IgD-negative memory B cell (primary cell): ENCODE results near the gene RMDN3. TPM values are rescaled to one million over a fixed set of nuclear protein-coding genes. Genes with fewer than 3 reads are reported as not detected.

Experiments used
- H3K27ac Mint-ChIP-seq, 3 donors: one replicate each; pipeline ENCODE4 v1.8.0; 2020 to 2022; ENCODE audit warnings: mild to moderate bottlenecking in 3 of 3, mixed read lengths in 3 of 3, moderate library complexity in 1 of 3
- H3K27me3 Mint-ChIP-seq: one replicate; pipeline ENCODE4 v1.8.0; 2021; ENCODE audit warnings: mixed read lengths
- H3K36me3 Mint-ChIP-seq: one replicate; pipeline ENCODE4 v1.8.0; 2020; ENCODE audit warnings: mild to moderate bottlenecking, mixed read lengths
- H3K4me1 Mint-ChIP-seq, 3 donors: one replicate each; pipeline ENCODE4 v1.8.0; 2020 to 2022; ENCODE audit warnings: mixed read lengths in 3 of 3, mild to moderate bottlenecking in 1 of 3
- H3K4me3 Mint-ChIP-seq, 4 donors: one replicate each; pipeline ENCODE4 v1.8.0; 2020 to 2022; ENCODE audit warnings: mild to moderate bottlenecking in 4 of 4, mixed read lengths in 4 of 4, moderate library complexity in 3 of 4
- H3K9me3 Mint-ChIP-seq, 3 donors: one replicate each; pipeline ENCODE4 v1.8.0; 2020 to 2021; ENCODE audit warnings: mixed read lengths in 3 of 3, mild to moderate bottlenecking in 1 of 3
- polyA plus RNA-seq: library from polyadenylated mRNA; unstranded; fragments of 300-500 nt; fragmentation: Illumina TruSeq; gene quantifications from one replicate; pipeline ENCODE4 v1.2.3, GENCODE V29; 2021

Gene RMDN3
- polyA plus RNA-seq, 1 donor from 2014 or later, result 18.3 TPM

DNA sequence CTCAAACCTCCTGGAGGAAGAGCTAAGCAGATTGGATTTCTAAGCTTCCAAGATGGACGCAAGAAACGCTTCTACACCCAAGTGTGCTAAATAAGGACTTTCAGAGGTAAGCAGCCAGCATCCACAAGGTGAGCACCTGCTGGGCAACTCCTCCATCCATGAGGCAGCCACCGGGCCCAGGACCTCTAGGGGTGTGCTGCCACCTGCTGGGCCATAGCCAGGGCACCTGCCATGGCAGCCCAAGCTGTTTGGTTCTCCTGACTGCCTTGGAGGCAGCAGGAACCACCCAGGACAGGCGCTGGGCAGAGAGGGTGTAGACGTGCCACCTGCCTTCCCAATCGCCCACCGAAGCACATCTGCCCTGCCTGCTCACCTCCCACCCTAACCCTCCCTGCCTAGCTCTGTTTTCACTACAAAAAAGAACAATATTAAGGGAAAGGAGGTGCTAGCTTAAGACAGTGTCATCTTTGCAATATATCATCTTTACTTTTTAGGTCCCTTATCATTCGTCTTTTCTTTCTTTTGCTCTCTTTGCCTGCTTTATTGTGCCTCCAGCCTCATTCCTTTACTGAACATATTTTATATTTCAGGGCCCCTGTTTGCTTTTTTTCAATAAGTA lies 27.7 kb upstream of the RMDN3 start:
- Mint-ChIP-seq H3K36me3 (no peaks in the 10 kb centered on the region), H3K27ac (peak overlapping the region in 1 of 3 donors; percentile 25), H3K4me3 (no peak overlapping the region), H3K9me3 (no peaks in the 10 kb centered on the region), H3K4me1 (peaks cover 4 to 7% (median 6%) of the 10 kb centered on the region in 3 donors), H3K27me3 (no peaks in the 10 kb centered on the region)

DNA sequence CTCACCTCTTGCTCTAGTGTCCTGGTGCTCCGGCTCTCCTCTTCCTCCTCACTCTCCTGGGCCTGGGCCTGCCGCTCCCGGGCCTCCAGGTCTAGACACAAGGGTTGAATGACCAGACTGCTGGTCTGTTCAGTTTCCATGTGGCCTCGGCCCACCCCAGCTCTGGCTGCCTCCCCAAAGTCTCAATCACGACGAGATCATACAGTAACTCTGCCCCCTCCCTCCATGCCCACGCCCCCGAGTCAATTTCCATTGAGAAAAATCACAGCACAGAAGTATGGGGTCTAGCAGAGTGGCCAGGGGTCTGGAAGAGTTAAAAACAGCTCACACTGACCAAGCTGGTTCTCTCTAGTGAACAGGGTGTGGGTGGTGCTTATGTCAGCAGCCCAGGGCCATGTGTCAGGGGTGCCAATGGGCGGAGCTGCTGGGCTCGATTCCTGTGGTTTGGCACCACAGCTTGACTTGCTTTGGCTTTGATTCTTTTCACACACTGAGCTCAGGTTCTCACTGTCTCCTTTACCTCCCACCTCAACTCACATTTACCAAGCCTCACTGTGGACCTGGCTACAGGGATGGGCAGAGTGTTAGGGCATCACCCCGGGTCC lies 21.6 kb upstream of the RMDN3 start:
- H3K27ac Mint-ChIP-seq, result no peak overlapping the region

DNA sequence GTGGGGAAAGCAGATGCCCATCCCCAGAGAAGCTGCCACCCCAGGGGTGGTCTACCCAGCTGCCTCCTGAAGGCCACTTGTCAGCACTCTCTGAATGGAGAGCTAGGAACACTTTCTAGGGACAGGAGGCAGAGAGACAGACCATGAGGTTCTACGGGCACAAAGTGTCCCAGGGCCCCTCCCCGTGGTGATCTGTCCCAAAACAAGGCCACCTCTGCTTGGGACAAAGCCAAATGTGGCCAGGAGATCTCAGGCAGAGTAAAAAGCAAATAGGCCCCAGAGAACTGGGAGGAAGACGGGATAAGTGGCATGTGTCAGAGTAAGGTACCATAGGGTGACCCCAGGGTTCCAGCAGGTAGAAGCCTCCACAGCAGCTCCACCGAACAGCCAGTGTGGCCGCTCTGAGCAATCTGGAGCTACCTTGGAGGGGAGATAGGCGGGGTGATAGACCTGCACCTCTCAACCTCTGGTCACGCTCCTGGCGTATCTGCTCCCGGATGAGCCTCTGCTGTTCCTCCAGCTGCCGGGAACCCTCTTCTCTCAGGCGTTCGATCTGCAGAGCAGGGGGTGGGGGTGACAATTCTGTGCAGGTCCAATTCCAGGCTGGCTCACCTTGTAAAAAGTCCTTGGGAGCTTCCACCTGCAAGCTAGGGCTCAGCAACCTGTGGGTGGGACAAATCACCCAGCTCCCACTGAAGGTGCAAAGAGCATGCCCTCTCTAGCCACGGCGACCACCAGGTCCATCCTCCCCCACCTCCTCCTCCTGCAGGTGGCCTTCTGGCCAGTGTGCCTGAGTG lies 20.9 kb upstream of the RMDN3 start:
- no peaks in the 10 kb centered on the region for H3K36me3 Mint-ChIP-seq
- no peaks in the 10 kb centered on the region for H3K9me3 Mint-ChIP-seq
- no peaks in the 10 kb centered on the region for H3K27me3 Mint-ChIP-seq
- no peak overlapping the region for H3K4me3 Mint-ChIP-seq
- no peaks in the 10 kb centered on the region for H3K4me1 Mint-ChIP-seq
- H3K27ac Mint-ChIP-seq, result no peak overlapping the region

More for the DNA sequence above, 21.6 kb upstream of the RMDN3 start:
- H3K9me3 Mint-ChIP-seq, result no peaks in the 10 kb centered on the region
- H3K4me1 Mint-ChIP-seq, result no peaks in the 10 kb centered on the region
- H3K36me3 Mint-ChIP-seq, result no peaks in the 10 kb centered on the region
- no peak overlapping the region for H3K4me3 Mint-ChIP-seq
- H3K27me3 Mint-ChIP-seq, result no peaks in the 10 kb centered on the region

DNA sequence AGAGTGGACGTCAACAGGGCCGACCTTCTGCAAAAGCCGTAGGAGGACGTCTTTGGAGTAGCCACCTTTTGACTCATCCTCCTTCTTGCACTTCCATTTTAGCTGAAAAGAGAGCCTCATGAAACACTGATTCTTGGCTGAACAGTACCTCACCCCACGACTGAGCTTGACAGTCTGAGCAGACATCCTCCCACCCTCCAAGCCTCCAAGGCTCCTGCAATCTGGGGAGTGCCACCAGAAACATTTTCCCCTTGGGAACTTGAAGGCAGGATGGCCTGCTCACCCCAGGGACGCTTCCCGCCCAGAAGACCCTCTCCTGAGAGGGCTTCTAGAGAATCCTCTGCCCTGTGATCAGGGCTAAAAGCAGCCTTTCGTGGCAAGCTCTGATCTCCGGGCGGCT lies 20.0 kb upstream of the RMDN3 start:
- Mint-ChIP-seq H3K4me1 (peaks cover 1 to 3% (median 2%) of the 10 kb centered on the region in 3 donors), H3K27me3 (no peaks in the 10 kb centered on the region), H3K36me3 (no peaks in the 10 kb centered on the region), H3K9me3 (no peaks in the 10 kb centered on the region), H3K4me3 (peak overlapping the region in 1 of 4 donors; percentile 28), H3K27ac (no peak overlapping the region)

DNA sequence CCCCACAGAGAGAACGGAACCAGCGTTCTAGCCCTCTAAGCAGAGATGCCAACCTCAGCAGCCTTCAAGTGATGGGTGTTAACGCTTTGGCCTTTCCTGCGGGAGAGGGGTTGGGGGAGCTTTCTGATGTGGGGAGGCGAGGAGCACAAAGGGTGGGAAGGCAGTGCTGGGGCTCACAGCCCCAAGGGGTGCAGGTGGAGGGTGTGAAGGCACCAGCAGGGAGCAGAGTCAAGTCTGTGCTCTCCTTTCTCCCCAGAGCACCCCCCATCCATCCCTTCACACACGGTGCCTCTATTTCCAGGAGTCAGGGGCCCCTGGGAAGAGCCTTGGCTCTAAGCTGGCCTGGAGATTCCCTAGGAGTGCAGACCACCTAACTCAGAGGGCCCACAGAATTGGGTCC lies 18.8 kb upstream of the RMDN3 start:
- H3K36me3 Mint-ChIP-seq, result no peaks in the 10 kb centered on the region
- no peaks in the 10 kb centered on the region for H3K9me3 Mint-ChIP-seq
- no peak overlapping the region for H3K4me3 Mint-ChIP-seq
- no peaks in the 10 kb centered on the region for H3K27me3 Mint-ChIP-seq
- H3K27ac Mint-ChIP-seq, result no peak overlapping the region
- H3K4me1 Mint-ChIP-seq, result peaks cover 9 to 14% (median 13%) of the 10 kb centered on the region in 3 donors

DNA sequence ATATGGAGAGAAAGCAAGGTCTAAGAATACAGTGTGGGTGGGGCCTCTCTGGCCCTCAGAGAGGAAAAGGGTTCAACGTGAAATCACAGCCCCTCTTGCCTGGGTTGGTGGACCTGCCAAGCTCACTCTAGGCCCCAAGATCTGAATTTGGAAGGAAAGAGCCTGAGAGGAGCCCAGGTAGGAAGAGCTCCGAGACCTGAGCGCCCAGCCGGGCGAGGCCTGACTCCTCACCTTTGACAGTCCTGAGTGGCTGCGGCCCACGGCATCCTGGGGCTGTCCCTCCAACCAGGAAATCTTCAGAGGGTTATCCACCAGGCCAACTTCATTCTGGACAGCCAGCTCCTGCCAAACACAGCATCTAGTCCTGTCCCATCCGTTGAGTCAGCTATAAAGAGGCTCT lies 18.4 kb upstream of the RMDN3 start:
- H3K27ac Mint-ChIP-seq, result no peak overlapping the region
- H3K27me3 Mint-ChIP-seq, result no peaks in the 10 kb centered on the region
- no peak overlapping the region for H3K4me3 Mint-ChIP-seq
- H3K4me1 Mint-ChIP-seq, result peaks cover 12 to 18% (median 16%) of the 10 kb centered on the region in 3 donors
- H3K36me3 Mint-ChIP-seq, result no peaks in the 10 kb centered on the region
- no peaks in the 10 kb centered on the region for H3K9me3 Mint-ChIP-seq

DNA sequence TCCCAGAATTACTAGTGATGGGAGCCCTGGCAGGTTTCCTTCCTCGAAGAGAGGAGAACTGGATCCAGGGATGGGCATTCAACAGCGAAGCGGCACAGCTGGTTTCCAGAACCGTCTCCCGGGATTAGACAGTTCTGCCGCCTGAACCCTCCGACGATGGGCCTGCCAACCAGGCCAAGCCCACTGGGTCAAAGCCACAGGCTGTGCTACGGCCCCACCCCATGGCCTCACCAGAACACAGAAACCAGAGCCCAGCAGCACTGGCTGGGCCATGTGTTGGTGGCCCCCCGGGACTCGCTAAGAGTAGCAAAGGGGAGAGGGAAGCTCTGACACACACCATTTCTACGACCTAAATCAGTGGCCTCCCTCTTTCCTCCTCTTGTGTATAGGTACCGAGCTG lies 17.0 kb upstream of the RMDN3 start:
- Mint-ChIP-seq H3K27ac (no peak overlapping the region), H3K4me3 (peak overlapping the region in 1 of 4 donors; percentile 2), H3K36me3 (no peaks in the 10 kb centered on the region), H3K27me3 (no peaks in the 10 kb centered on the region), H3K9me3 (no peaks in the 10 kb centered on the region), H3K4me1 (peaks cover 12 to 20% (median 19%) of the 10 kb centered on the region in 3 donors)

DNA sequence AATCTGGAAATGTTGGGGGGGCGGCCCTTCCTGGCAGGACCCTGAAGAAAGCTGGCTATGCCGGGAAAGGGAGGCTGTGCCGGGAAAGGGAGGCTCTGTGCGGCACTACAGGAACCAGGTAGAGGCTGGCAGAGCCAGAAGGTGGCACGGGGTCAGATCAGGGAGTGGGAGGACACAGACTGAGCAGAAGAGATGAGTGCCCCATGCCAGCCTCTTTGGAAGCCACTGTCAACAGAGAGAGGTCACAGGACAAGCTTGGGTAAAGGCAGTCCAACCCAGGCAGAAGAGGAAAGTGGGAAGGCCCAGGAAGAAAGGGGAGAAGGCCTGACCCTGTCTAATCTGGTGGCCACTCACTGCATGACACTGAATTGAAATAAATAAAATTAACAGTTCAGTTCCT lies 16.2 kb upstream of the RMDN3 start:
- H3K4me1 Mint-ChIP-seq, result peaks cover 12 to 20% (median 19%) of the 10 kb centered on the region in 3 donors

DNA sequence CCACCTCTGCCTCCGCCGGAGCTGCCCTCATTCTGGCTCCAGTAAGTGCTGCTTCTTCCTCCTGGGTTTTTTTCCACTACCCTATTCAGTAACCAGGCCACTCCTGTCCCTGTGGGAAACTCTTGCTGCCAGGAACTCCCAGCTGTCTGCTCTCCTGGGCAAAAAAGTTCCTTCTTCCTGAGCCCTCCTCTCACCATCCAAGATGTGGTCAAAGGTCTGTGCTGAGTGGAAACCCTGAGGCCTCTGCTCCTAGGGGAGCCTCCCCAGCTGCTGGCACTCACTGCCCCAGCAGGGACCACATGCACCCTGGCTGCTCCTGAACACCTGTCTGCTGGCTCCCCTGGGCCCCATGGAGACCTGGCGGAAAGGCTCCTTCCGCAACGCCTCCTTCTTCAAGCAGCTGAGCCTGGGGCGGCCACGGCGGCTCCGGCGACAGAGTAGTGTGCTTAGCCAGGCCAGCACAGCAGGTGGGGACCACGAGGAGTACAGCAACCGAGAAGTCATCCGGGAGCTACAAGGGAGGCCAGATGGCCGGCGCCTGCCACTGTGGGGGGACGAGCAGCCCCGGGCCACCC lies 15.2 kb upstream of the RMDN3 start:
- H3K36me3 Mint-ChIP-seq, result no peaks in the 10 kb centered on the region
- H3K27me3 Mint-ChIP-seq, result no peaks in the 10 kb centered on the region
- H3K4me3 Mint-ChIP-seq, result peak overlapping the region in 3 of 4 donors; percentile 70 to 88 (median 83)
- peaks cover 16 to 25% (median 21%) of the 10 kb centered on the region in 3 donors for H3K4me1 Mint-ChIP-seq
- H3K27ac Mint-ChIP-seq, result peak overlapping the region; percentile 87 to 91 (median 90)
- no peaks in the 10 kb centered on the region for H3K9me3 Mint-ChIP-seq

More for the DNA sequence above, 16.2 kb upstream of the RMDN3 start:
- Mint-ChIP-seq H3K36me3 (no peaks in the 10 kb centered on the region), H3K27ac (peak overlapping the region in 1 of 3 donors; percentile 76), H3K9me3 (no peaks in the 10 kb centered on the region), H3K27me3 (no peaks in the 10 kb centered on the region), H3K4me3 (no peak overlapping the region)

DNA sequence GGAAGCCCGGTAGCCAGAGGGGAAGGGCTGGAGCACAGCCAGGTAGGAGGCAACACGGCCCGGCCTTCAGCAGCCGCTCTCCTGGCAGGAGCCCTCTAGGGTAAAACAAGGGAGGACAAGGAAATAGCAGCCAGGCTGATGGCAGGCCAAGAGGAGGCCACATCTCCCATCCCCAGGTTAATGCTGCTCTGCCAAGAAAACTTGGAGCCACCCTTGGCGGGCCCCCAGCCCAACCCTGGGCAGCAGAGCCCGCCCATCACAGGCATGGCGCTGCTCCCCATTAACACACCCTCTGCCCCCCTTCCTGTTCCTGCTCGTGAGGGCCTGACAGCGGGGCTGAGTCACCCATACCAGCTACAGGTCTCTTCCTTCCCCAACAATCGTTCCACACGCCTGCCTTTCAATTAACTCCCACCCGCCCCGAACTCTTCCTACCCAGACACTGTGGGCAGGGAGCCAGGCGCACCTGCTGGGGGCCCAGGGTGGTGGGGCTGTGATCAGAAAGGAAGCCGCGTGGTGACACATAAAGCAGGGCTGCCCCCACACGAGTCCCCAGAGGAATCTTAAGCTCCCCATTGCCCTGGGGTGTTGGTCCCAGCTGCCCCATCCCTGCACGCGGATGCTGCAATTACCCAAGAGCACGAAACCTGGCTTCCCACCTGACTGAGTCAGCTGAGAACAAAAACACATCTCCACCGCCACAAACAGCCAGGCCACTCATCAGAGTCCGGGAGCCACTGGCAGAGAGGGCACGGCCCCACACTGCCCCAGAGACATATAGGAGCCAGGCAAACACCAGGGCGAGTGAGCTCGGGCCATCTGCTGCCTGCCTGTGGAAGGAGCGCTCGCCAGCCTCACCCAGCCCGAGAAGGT lies 14.5 kb upstream of the RMDN3 start, which contains the start of gene C15orf62:
C15orf62 (plus strand) TSS at position 707 of the 873 bp plus-strand sequence. CDS start 516 bp downstream, outside the sequence.
- peak within 1 kb of the TSS; percentile 55 to 88 (median 76) for H3K4me3 Mint-ChIP-seq
- H3K27me3 Mint-ChIP-seq, result no peaks in the 10 kb centered on the region
- peak within 1 kb of the TSS; percentile 87 to 91 (median 90) for H3K27ac Mint-ChIP-seq
- peaks cover 21 to 30% (median 25%) of the 10 kb centered on the region in 3 donors for H3K4me1 Mint-ChIP-seq
- no peaks in the 10 kb centered on the region for H3K9me3 Mint-ChIP-seq
- no peaks in the 10 kb centered on the region for H3K36me3 Mint-ChIP-seq

DNA sequence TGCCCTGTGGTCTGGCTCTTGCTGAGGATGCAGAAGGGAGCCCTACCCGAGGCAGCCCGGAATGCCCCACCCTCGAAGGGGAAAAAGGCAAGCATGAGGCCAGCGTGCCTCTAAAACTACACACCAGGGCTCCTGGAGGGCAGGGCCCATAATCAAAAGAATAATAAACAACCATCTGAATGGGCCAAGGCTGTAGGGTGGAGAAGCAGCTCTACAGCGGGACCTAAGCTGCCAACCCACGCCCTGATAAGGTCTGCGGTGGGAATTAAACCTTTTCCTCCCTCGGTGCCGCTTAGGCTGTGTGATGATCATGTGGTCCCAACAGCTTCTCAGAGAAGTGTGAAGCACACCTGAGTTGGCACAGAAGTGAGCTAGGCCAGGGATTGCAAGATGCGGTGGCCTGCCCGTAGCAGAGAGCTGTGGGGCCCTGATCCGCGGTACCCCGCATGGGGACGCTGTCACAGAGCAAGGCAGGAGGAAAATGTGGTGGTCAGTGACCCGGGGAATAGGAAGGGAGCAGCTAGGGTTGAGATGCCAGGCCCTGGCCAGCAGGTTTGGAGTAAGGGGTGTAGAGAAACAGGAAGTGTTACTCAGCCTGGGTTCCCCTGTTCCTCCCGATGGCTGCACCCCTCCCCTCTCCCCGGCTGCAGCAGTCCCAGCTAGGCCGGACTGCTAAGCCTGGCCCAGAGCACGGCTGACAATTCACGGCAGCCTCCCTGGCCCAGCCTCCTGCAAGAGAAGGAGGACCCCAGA lies 13.6 kb upstream of the RMDN3 start:
- Mint-ChIP-seq H3K4me1 (peaks cover 23 to 30% (median 25%) of the 10 kb centered on the region in 3 donors), H3K9me3 (no peaks in the 10 kb centered on the region), H3K4me3 (peak overlapping the region; percentile 21 to 88 (median 76)), H3K27me3 (no peaks in the 10 kb centered on the region), H3K27ac (peak overlapping the region in 2 of 3 donors; percentile 90 to 91), H3K36me3 (no peaks in the 10 kb centered on the region)

DNA sequence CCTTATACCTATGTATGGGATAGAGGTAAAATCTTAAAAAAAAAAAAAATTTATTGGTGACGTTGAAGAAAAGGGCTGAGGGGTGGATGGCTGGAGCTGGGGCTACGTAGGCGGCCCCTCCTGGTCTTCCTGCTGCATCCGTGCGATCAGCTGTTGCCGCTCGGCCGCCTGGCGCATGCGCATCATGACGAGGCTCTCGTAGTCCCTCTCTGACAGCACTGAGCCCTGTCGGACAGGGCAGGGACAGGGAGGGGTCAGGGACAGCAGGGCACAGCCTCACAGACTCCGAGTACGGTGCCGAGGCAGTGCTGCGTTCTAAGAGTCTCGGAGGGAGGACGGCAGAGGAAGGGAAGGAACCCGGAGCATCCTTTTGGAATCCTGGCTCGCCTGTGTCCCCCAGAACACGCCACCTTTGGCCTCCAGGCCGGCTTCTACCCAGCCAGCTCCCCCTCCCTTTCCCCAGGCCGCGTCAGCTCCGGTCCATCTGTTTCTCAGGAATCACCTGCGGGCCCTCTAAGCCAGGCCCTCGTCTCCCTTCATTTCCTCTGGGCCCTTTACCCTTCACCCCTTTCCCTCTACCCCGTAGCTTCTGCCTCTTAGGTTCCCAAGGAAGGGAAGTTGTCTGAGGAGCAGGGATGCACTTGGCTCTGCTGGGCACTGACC lies 12.9 kb upstream of the RMDN3 start:
- H3K27ac Mint-ChIP-seq, result peak overlapping the region in 1 of 3 donors; percentile 90

More for the DNA sequence above, 12.9 kb upstream of the RMDN3 start:
- Mint-ChIP-seq H3K4me1 (peaks cover 23 to 33% (median 27%) of the 10 kb centered on the region in 3 donors), H3K4me3 (no peak overlapping the region), H3K27me3 (peaks cover 2% of the 10 kb centered on the region), H3K36me3 (no peaks in the 10 kb centered on the region), H3K9me3 (no peaks in the 10 kb centered on the region)
